HepG2 (cell line): ENCODE measurements around the gene PPP1CA. TPM values are rescaled to one million over a fixed set of nuclear protein-coding genes. Genes with fewer than 3 reads are reported as not detected.

Experiments
- ELF3 ChIP-seq: IDR thresholded peaks from 2 replicates; pipeline ENCODE4 v1.6.1; 2016; ENCODE audit warnings: missing genetic modification reagents, missing compliant biosample characterization
- polyA plus RNA-seq, 8 experiments: library from polyadenylated mRNA; depleted of rRNA in 3 of 8; stranded (reverse) in 7 of 8; unstranded in 1 of 8; fragments of >200 nt; fragmentation: Illumina TruSeq in 4 of 8; extraction: Trizol in 4 of 8; gene quantifications; 2 replicates each; pipeline versions ENCODE4 v1.2.1 to v1.2.3, GENCODE V29; 2011 to 2016; ENCODE audit warnings: low read depth in 4 of 8, missing spikeins in 1 of 8, mixed read lengths in 1 of 8; ENCODE audit not compliant: insufficient read depth in 1 of 8
- total RNA-seq, 5 experiments: library from RNA; depleted of rRNA; stranded (reverse); fragments of >200 nt; fragmentation: Illumina TruSeq; extraction: Trizol; gene quantifications; 2 replicates each; pipeline ENCODE4 v1.2.3, GENCODE V29; 2016; ENCODE audit warnings: low read depth in 1 of 5
- TF ChIP-seq, protein P1 (sequence below): sonication (generic); formaldehyde crosslinking; IDR thresholded peaks from 2 replicates; pipeline ENCODE4 v1.9.0; 2021; ENCODE audit warnings: mild to moderate bottlenecking, missing genetic modification reagents
- TF ChIP-seq, protein P2 (sequence below): sonication (generic); formaldehyde crosslinking; IDR thresholded peaks from 2 replicates; pipeline ENCODE4 v1.5.1; 2020; ENCODE audit warnings: mild to moderate bottlenecking, moderate library complexity, missing genetic modification reagents

Gene PPP1CA
- total and polyA plus RNA-seq, 2 of the 13 experiments (the other 11 are each of a cell fraction or from before 2014, with no cell fraction given) = 149 to 170 TPM

DNA sequence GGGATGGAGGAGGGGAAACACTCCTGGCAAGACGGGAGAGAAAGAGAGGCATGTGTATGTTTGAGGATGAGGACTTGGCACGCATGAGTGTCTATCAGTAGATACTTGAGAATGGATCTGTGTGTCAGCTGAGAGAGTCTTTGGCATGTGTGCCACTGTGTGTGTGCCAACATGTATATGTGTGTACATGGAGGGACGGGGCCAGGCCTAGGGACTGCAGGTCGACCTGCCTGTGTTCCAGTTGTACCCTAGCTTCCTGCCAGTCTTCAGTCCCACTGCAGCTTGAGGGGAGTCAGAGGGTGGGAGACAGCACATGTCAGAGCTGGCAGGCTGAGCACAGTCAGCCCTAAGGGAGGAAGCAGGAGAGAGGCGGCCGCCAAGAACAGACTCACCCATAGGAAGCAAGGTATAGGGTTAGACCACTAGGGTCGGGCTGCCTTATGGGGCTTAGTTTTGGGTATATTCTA is 33.9 kb downstream of the PPP1CA start (continued):
- TF ChIP-seq, protein P1, sequence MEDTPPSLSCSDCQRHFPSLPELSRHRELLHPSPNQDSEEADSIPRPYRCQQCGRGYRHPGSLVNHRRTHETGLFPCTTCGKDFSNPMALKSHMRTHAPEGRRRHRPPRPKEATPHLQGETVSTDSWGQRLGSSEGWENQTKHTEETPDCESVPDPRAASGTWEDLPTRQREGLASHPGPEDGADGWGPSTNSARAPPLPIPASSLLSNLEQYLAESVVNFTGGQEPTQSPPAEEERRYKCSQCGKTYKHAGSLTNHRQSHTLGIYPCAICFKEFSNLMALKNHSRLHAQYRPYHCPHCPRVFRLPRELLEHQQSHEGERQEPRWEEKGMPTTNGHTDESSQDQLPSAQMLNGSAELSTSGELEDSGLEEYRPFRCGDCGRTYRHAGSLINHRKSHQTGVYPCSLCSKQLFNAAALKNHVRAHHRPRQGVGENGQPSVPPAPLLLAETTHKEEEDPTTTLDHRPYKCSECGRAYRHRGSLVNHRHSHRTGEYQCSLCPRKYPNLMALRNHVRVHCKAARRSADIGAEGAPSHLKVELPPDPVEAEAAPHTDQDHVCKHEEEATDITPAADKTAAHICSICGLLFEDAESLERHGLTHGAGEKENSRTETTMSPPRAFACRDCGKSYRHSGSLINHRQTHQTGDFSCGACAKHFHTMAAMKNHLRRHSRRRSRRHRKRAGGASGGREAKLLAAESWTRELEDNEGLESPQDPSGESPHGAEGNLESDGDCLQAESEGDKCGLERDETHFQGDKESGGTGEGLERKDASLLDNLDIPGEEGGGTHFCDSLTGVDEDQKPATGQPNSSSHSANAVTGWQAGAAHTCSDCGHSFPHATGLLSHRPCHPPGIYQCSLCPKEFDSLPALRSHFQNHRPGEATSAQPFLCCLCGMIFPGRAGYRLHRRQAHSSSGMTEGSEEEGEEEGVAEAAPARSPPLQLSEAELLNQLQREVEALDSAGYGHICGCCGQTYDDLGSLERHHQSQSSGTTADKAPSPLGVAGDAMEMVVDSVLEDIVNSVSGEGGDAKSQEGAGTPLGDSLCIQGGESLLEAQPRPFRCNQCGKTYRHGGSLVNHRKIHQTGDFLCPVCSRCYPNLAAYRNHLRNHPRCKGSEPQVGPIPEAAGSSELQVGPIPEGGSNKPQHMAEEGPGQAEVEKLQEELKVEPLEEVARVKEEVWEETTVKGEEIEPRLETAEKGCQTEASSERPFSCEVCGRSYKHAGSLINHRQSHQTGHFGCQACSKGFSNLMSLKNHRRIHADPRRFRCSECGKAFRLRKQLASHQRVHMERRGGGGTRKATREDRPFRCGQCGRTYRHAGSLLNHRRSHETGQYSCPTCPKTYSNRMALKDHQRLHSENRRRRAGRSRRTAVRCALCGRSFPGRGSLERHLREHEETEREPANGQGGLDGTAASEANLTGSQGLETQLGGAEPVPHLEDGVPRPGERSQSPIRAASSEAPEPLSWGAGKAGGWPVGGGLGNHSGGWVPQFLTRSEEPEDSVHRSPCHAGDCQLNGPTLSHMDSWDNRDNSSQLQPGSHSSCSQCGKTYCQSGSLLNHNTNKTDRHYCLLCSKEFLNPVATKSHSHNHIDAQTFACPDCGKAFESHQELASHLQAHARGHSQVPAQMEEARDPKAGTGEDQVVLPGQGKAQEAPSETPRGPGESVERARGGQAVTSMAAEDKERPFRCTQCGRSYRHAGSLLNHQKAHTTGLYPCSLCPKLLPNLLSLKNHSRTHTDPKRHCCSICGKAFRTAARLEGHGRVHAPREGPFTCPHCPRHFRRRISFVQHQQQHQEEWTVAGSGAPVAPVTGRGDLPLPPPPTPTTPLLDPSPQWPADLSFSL (CRISPR knock-in tag) = no peak
- TF ChIP-seq, protein P2, sequence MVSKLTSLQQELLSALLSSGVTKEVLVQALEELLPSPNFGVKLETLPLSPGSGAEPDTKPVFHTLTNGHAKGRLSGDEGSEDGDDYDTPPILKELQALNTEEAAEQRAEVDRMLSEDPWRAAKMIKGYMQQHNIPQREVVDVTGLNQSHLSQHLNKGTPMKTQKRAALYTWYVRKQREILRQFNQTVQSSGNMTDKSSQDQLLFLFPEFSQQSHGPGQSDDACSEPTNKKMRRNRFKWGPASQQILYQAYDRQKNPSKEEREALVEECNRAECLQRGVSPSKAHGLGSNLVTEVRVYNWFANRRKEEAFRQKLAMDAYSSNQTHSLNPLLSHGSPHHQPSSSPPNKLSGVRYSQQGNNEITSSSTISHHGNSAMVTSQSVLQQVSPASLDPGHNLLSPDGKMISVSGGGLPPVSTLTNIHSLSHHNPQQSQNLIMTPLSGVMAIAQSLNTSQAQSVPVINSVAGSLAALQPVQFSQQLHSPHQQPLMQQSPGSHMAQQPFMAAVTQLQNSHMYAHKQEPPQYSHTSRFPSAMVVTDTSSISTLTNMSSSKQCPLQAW (CRISPR knock-in tag) = no peak
- TF ChIP-seq ELF3 (CRISPR knock-in tag) = no peak
